Progenitor cell of endocrine pancreas (in vitro differentiated cells): ENCODE results near the gene CFAP100. TPM values are rescaled to one million over a fixed set of nuclear protein-coding genes. Genes with fewer than 3 reads are reported as not detected.

ENCODE experiments used
- DNase-seq: peaks from one replicate; pipeline ENCODE4 v3.0.0; 2021; ENCODE audit warnings: low spot score; ENCODE audit not compliant: unreplicated experiment
- H3K27ac Mint-ChIP-seq: 2 replicates; pipeline ENCODE4 v1.8.0; 2021; ENCODE audit warnings: mild to moderate bottlenecking, moderate library complexity, mixed read lengths
- H3K27me3 Mint-ChIP-seq: 2 replicates; pipeline ENCODE4 v1.8.0; 2021; ENCODE audit warnings: mixed read lengths
- H3K36me3 Mint-ChIP-seq: 2 replicates; pipeline ENCODE4 v1.8.0; 2022; ENCODE audit warnings: mixed read lengths; ENCODE audit not compliant: insufficient read depth
- H3K4me1 Mint-ChIP-seq: 2 replicates; pipeline ENCODE4 v1.8.0; 2021; ENCODE audit warnings: low read depth, mixed read lengths
- H3K4me3 Mint-ChIP-seq: 2 replicates; pipeline ENCODE4 v1.8.0; 2021; ENCODE audit warnings: low read depth, mild to moderate bottlenecking, moderate library complexity, mixed read lengths
- H3K9me3 Mint-ChIP-seq: 2 replicates; pipeline ENCODE4 v1.8.0; 2021; ENCODE audit warnings: low read depth, mixed read lengths
- CTCF ChIP-seq: fragments of 200-600 bp; sonication (generic); IDR thresholded peaks from one replicate; pipeline ENCODE4 v1.5.0; 2021; ENCODE audit warnings: antibody characterized with exemption, mild to moderate bottlenecking; ENCODE audit not compliant: unreplicated experiment
- total RNA-seq: library from RNA; stranded (reverse); gene quantifications from 2 replicates; pipeline ENCODE4 v1.2.1, GENCODE V29; 2021

Gene CFAP100
- total RNA-seq, 1 donor from 2014 or later, result 0.79 TPM

- peaks cover 12% of the 10 kb centered on the region for H3K27me3 Mint-ChIP-seq
- H3K4me1 Mint-ChIP-seq, result peaks cover 2% of the 10 kb centered on the region
- no peak overlapping the region for H3K4me3 Mint-ChIP-seq
- no peaks in the 10 kb centered on the region for H3K36me3 Mint-ChIP-seq
- TF ChIP-seq CTCF, result no peak
- no peaks in the 10 kb centered on the region for H3K9me3 Mint-ChIP-seq
- DNase-seq, result no peak
- H3K27ac Mint-ChIP-seq, result no peak overlapping the region
Observed at GRCh38 chr3:126415661-126416591, 21.2 kb downstream of the CFAP100 start.

GRCh38 chr3:126416943-126417342 is 22.2 kb downstream of the CFAP100 start:
- no peaks in the 10 kb centered on the region for H3K36me3 Mint-ChIP-seq
- H3K27ac Mint-ChIP-seq, result no peak overlapping the region
- no peak overlapping the region for H3K4me3 Mint-ChIP-seq
- no peak for TF ChIP-seq CTCF
- H3K4me1 Mint-ChIP-seq, result peaks cover 2% of the 10 kb centered on the region
- H3K27me3 Mint-ChIP-seq, result peaks cover 3% of the 10 kb centered on the region
- no peak for DNase-seq
- no peaks in the 10 kb centered on the region for H3K9me3 Mint-ChIP-seq

DNA sequence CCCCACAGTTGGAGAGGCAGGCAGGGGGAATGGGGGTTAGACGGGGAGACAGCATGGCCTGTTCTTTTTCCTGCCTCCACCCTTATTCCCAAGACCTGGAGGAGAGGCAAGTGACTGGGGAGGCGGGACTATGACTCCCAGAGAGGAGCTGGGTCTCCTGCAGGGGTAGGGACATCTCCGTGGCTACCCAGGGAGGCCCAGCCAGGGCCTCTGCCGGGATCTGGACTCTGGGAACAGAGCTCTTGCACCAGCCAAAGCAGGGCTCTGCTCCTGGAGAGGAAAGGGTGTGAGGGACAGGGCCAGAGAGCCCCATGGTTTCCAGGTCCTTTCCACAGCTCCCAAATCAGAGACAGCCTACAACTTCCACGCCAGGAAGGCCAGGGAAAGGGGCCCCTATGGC is 22.8 kb downstream of the CFAP100 start:
- Mint-ChIP-seq H3K27ac (no peak overlapping the region), H3K36me3 (no peaks in the 10 kb centered on the region), H3K4me1 (peaks cover 2% of the 10 kb centered on the region), H3K4me3 (no peak overlapping the region), H3K9me3 (no peaks in the 10 kb centered on the region), H3K27me3 (no peaks in the 10 kb centered on the region)
- no peak for DNase-seq
- no peak for TF ChIP-seq CTCF

DNA sequence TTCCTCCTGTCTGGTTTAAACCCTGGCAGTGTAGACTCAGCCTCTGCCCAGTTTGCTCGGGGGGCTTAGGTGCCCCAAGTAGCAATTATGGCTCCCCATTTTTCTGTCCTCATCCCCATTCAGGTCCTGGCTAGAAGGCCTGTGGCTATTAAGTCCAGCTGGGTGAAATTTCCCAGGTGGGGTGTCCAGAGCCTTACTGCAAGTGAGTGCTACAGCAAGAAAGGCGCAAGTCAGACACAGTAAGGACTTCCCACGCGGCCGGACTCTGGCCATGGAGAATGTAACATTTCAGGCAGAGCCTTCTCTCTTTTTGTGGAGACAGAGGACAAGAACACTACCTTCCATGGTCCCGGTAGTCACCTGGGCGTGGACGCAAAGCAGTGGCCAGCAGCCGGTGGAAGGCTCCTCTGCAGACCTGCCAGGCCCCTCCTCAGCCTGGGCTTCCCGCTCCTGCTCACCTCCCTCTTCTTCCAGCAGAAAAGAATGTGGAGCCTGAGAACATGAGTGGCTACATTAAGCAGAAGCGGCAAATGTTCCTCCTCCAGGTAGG is 23.3 kb downstream of the CFAP100 start:
- H3K4me3 Mint-ChIP-seq, result no peak overlapping the region
- no peak for TF ChIP-seq CTCF
- no peaks in the 10 kb centered on the region for H3K27me3 Mint-ChIP-seq
- H3K27ac Mint-ChIP-seq, result no peak overlapping the region
- H3K9me3 Mint-ChIP-seq, result no peaks in the 10 kb centered on the region
- H3K36me3 Mint-ChIP-seq, result no peaks in the 10 kb centered on the region
- no peak for DNase-seq
- H3K4me1 Mint-ChIP-seq, result peaks cover 2% of the 10 kb centered on the region

GRCh38 chr3:126418661-126419131 is 24.0 kb downstream of the CFAP100 start:
- Mint-ChIP-seq H3K36me3 (no peaks in the 10 kb centered on the region), H3K27ac (no peak overlapping the region), H3K27me3 (no peaks in the 10 kb centered on the region), H3K9me3 (no peaks in the 10 kb centered on the region), H3K4me3 (no peak overlapping the region), H3K4me1 (peaks cover 2% of the 10 kb centered on the region)
- TF ChIP-seq CTCF, result no peak
- DNase-seq, result no peak
